Measurements from ENCODE around the gene PDE11A. TPM values are rescaled to one million over a fixed set of nuclear protein-coding genes. Genes with fewer than 3 reads are reported as not detected.

The PDE11A gene
- total and polyA plus RNA-seq, 4 donors, result 1.0 to 5.9 (median 1.7) TPM

GRCh38 chr2:177628831-177629230 lies 443.7 kb downstream of the PDE11A start:
- no peak for TF ChIP-seq NR2F2 (IDR thresholded peaks at IDR 0.05)
- TF ChIP-seq YY1 (IDR thresholded peaks at IDR 0.05), result no peak
- DNase-seq (ENCODE audit: low spot score), result no peak
- Histone ChIP-seq H3K4me3 (ENCODE audit: low read depth in 1 of 3, low read length in 3 of 3) (no peak overlapping the region), H3K4me1 (ENCODE audit: control insufficient read depth in 4 of 4, insufficient read depth in 4 of 4, low read length in 3 of 4) (no peaks in the 10 kb centered on the region), H3K27me3 (ENCODE audit: control insufficient read depth in 4 of 4, insufficient read depth in 4 of 4, low read length in 3 of 4) (no peaks in the 10 kb centered on the region), H3K9me3 (ENCODE audit: control insufficient read depth in 4 of 4, low read length in 3 of 4) (no peaks in the 10 kb centered on the region), H3K36me3 (ENCODE audit: control insufficient read depth in 4 of 4, insufficient read depth in 3 of 4, low read depth in 1 of 4, low read length in 3 of 4) (no peaks in the 10 kb centered on the region), H3K9ac (ENCODE audit: low read depth in 1 of 2, low read length in 2 of 2) (no peak overlapping the region), H3K27ac (ENCODE audit: low read depth in 1 of 2, low read length in 2 of 2) (no peak overlapping the region)
- WGBS, result 96% methylated on average over 5 of the region's 5 CpGs

GRCh38 chr2:177625744-177626650 lies 446.6 kb downstream of the PDE11A start:
- H3K36me3 ChIP-seq (ENCODE audit: control insufficient read depth in 4 of 4, insufficient read depth in 3 of 4, low read depth in 1 of 4, low read length in 3 of 4), result no peaks in the 10 kb centered on the region
- no peaks in the 10 kb centered on the region for H3K9me3 ChIP-seq (ENCODE audit: control insufficient read depth in 4 of 4, low read length in 3 of 4)
- H3K9ac ChIP-seq (ENCODE audit: low read depth in 1 of 2, low read length in 2 of 2), result no peak overlapping the region
- H3K27ac ChIP-seq (ENCODE audit: low read depth in 1 of 2, low read length in 2 of 2), result no peak overlapping the region
- no peaks in the 10 kb centered on the region for H3K4me1 ChIP-seq (ENCODE audit: control insufficient read depth in 4 of 4, insufficient read depth in 4 of 4, low read length in 3 of 4)
- TF ChIP-seq CTCF (IDR thresholded peaks at IDR 0.05; ENCODE audit: low read depth, low read length, missing input control) (no peak), ZBTB33 (IDR thresholded peaks at IDR 0.05) (no peak), MAX (IDR thresholded peaks at IDR 0.05) (no peak), GABPA (IDR thresholded peaks at IDR 0.05 in 1 of 2, conservative IDR thresholded peaks at IDR 0.05 in 1 of 2) (no peak), FOXA1 (IDR thresholded peaks at IDR 0.05) (no peak), HNF4G (IDR thresholded peaks at IDR 0.05) (no peak), ATF3 (IDR thresholded peaks at IDR 0.05) (no peak)
- WGBS, result 78% methylated on average over 10 of the region's 10 CpGs
- no peak for DNase-seq (ENCODE audit: low spot score)
- no peaks in the 10 kb centered on the region for H3K27me3 ChIP-seq (ENCODE audit: control insufficient read depth in 4 of 4, insufficient read depth in 4 of 4, low read length in 3 of 4)
- no peak overlapping the region for H3K4me3 ChIP-seq (ENCODE audit: low read depth in 1 of 3, low read length in 3 of 3)

- Histone ChIP-seq H3K9me3 (ENCODE audit: control insufficient read depth in 4 of 4, low read length in 3 of 4) (no peaks in the 10 kb centered on the region), H3K27me3 (ENCODE audit: control insufficient read depth in 4 of 4, insufficient read depth in 4 of 4, low read length in 3 of 4) (no peaks in the 10 kb centered on the region), H3K36me3 (ENCODE audit: control insufficient read depth in 4 of 4, insufficient read depth in 3 of 4, low read depth in 1 of 4, low read length in 3 of 4) (no peaks in the 10 kb centered on the region), H3K27ac (ENCODE audit: low read depth in 1 of 2, low read length in 2 of 2) (no peak overlapping the region), H3K4me3 (ENCODE audit: low read depth in 1 of 3, low read length in 3 of 3) (no peak overlapping the region), H3K9ac (ENCODE audit: low read depth in 1 of 2, low read length in 2 of 2) (no peak overlapping the region), H3K4me1 (ENCODE audit: control insufficient read depth in 4 of 4, insufficient read depth in 4 of 4, low read length in 3 of 4) (peaks cover 3 to 11% (median 4%) of the 10 kb centered on the region in 4 donors)
- WGBS, result 56% methylated on average over 4 of the region's 4 CpGs
- no peak for TF ChIP-seq FOXA1 (IDR thresholded peaks at IDR 0.05)
- TF ChIP-seq MAX (IDR thresholded peaks at IDR 0.05), result no peak
- peak; percentile 48 for TF ChIP-seq CTCF (IDR thresholded peaks at IDR 0.05; ENCODE audit: low read depth, low read length, missing input control)
- no peak for TF ChIP-seq HNF4A (conservative IDR thresholded peaks at IDR 0.05)
- TF ChIP-seq RAD21 (IDR thresholded peaks at IDR 0.05), result peak in 1 of 2 donors; percentile 83
- TF ChIP-seq GABPA (IDR thresholded peaks at IDR 0.05 in 1 of 2, conservative IDR thresholded peaks at IDR 0.05 in 1 of 2), result no peak
- no peak for DNase-seq (ENCODE audit: low spot score)
Measured at GRCh38 chr2:177622521-177622920, 450.1 kb downstream of the PDE11A start.
